Right atrium auricular region (tissue), 2 donors: ENCODE measurements around the gene PLEKHA3. TPM values are rescaled to one million over a fixed set of nuclear protein-coding genes. Genes with fewer than 3 reads are reported as not detected.
"Not testable (repeated sequence)": the region's sequence is repeated elsewhere in the genome, so short reads cannot be mapped to it uniquely, and the experiment has no call there.

Experiments
- DNase-seq: peaks from one replicate; pipeline ENCODE4 v3.0.0-alpha.2; 2019; ENCODE audit warnings: low spot score
- H3K27ac ChIP-seq, 2 donors: fragments of 200-600 bp; sonication (generic); 1 replicate in 1 of 2; 2 replicates in 1 of 2; pipeline ENCODE4 v1.5.1; 2016 to 2019
- H3K27me3 ChIP-seq, 2 donors: fragments of 200-600 bp; sonication (generic); one replicate each; pipeline versions ENCODE4 v1.5.1 to v1.6.0; 2017 to 2019
- H3K36me3 ChIP-seq: fragments of 200-600 bp; sonication (generic); one replicate; pipeline ENCODE4 v1.5.1; 2016
- H3K4me1 ChIP-seq, 2 donors: fragments of 200-600 bp; sonication (generic); one replicate each; pipeline versions ENCODE4 v1.5.1 to v1.6.0; 2017 to 2019
- H3K4me3 ChIP-seq, 2 donors: fragments of 200-600 bp; sonication (generic); 1 replicate in 1 of 2; 2 replicates in 1 of 2; pipeline ENCODE4 v1.5.1; 2017 to 2019; ENCODE audit warnings: mild to moderate bottlenecking in 1 of 2, moderate library complexity in 1 of 2
- H3K9me3 ChIP-seq, 2 donors: fragments of 200-600 bp; sonication (generic); one replicate each; pipeline ENCODE4 v1.5.1; 2019
- CTCF ChIP-seq, 2 donors: fragments of 200-600 bp; sonication (generic); IDR thresholded peaks; one replicate each; pipeline ENCODE4 v1.5.1; 2019; ENCODE audit warnings: antibody characterized with exemption in 2 of 2
- total RNA-seq, 2 donors: library from RNA; depleted of rRNA; stranded (reverse); fragments of >200 nt; gene quantifications; one replicate each; pipeline ENCODE4 v1.1.0, GENCODE V29; 2016

PLEKHA3 gene
- total RNA-seq, 2 donors from 2014 or later: 11.1 to 12.1 TPM

GRCh38 chr2:178457390-178457886 lies 22.8 kb upstream of the PLEKHA3 start:
- Histone ChIP-seq H3K36me3 (no peaks in the 10 kb centered on the region), H3K4me1 (no peaks in the 10 kb centered on the region), H3K9me3 (no peaks in the 10 kb centered on the region), H3K27me3 (no peaks in the 10 kb centered on the region), H3K4me3 (no peak overlapping the region), H3K27ac (no peak overlapping the region)
- DNase-seq: no peak
- no peak for TF ChIP-seq CTCF (IDR thresholded peaks at IDR 0.05)

- peaks cover 9% of the 10 kb centered on the region for H3K36me3 ChIP-seq
- H3K27ac ChIP-seq: no peak overlapping the region
- H3K9me3 ChIP-seq: no peaks in the 10 kb centered on the region
- H3K27me3 ChIP-seq: no peaks in the 10 kb centered on the region
- H3K4me3 ChIP-seq: no peak overlapping the region
- H3K4me1 ChIP-seq: no peaks in the 10 kb centered on the region
- no peak for TF ChIP-seq CTCF (IDR thresholded peaks at IDR 0.05)
- no peak for DNase-seq
Observed at GRCh38 chr2:178469219-178469849, 10.9 kb upstream of the PLEKHA3 start.

GRCh38 chr2:178471313-178471712 lies 8.9 kb upstream of the PLEKHA3 start:
- H3K4me1 ChIP-seq, H3K4me3 ChIP-seq, H3K27ac ChIP-seq, H3K36me3 ChIP-seq, DNase-seq, H3K27me3 ChIP-seq, H3K9me3 ChIP-seq: not testable (repeated sequence)

- no peak for TF ChIP-seq CTCF (IDR thresholded peaks at IDR 0.05)
- DNase-seq: no peak
- H3K9me3 ChIP-seq: no peaks in the 10 kb centered on the region
- H3K27me3 ChIP-seq: no peaks in the 10 kb centered on the region
- no peaks in the 10 kb centered on the region for H3K36me3 ChIP-seq
- H3K27ac ChIP-seq: no peak overlapping the region
- H3K4me1 ChIP-seq: peaks cover 0 to 10% of the 10 kb centered on the region in 2 donors
- no peak overlapping the region for H3K4me3 ChIP-seq
Observed at GRCh38 chr2:178473373-178473772, 6.9 kb upstream of the PLEKHA3 start.

- Histone ChIP-seq H3K27me3 (no peaks in the 10 kb centered on the region), H3K27ac (no peak overlapping the region), H3K4me3 (no peak overlapping the region), H3K36me3 (no peaks in the 10 kb centered on the region), H3K4me1 (peaks cover 0 to 10% of the 10 kb centered on the region in 2 donors), H3K9me3 (no peaks in the 10 kb centered on the region)
- no peak for TF ChIP-seq CTCF (IDR thresholded peaks at IDR 0.05)
- no peak for DNase-seq
Observed at GRCh38 chr2:178473931-178474330, 6.3 kb upstream of the PLEKHA3 start.

GRCh38 chr2:178474560-178474959 lies 5.7 kb upstream of the PLEKHA3 start:
- no peaks in the 10 kb centered on the region for H3K27me3 ChIP-seq
- H3K36me3 ChIP-seq: no peaks in the 10 kb centered on the region
- H3K27ac ChIP-seq: no peak overlapping the region
- no peaks in the 10 kb centered on the region for H3K9me3 ChIP-seq
- TF ChIP-seq CTCF (IDR thresholded peaks at IDR 0.05): no peak
- H3K4me3 ChIP-seq: no peak overlapping the region
- peaks cover 0 to 16% of the 10 kb centered on the region in 2 donors for H3K4me1 ChIP-seq
- no peak for DNase-seq
